ENCODE results near the gene SLC9C2.

Gene SLC9C2

DNA sequence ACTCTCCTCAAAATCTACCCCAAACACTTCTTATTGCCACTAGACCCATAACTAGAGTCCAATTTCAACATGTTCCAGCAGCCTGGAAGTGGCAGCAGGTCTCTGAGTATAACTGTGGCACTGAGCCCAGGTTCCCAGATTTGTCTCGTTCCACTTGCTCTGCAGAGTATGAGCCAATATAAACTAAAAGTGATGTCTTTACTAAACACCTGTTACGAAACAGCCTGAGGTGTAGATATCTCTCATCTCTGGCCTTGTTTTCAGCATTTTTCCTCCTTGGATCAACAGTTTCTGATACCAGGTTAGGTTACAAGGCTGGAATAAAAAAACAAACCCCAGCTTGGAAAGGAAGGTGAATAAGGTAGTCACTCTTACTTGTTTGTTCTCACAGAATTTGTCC lies 150.9 kb downstream of the SLC9C2 start:
- Histone ChIP-seq H3K27ac (ENCODE audit: low read depth, low read length, severe bottlenecking) (no peak overlapping the region), H3K36me3 (ENCODE audit: control insufficient read depth, insufficient read depth, low read length) (peaks cover 5% of the 10 kb centered on the region), H3K4me1 (ENCODE audit: control insufficient read depth, insufficient read depth, low read length, poor library complexity, severe bottlenecking) (peaks cover 11% of the 10 kb centered on the region), H3K4me3 (ENCODE audit: extremely low read depth, insufficient read depth, low read length, poor library complexity, severe bottlenecking) (no peak overlapping the region), H3K9me3 (ENCODE audit: control insufficient read depth, low read length) (no peaks in the 10 kb centered on the region)
- WGBS, 2 experiments (ENCODE audit: insufficient coverage in 2 of 2): 100% methylated on average over 1 of the region's 2 CpGs; no CpG with 5 or more reads in 1 of the 2 experiments

Data from mesodermal cell (in vitro differentiated cells).